RWPE1 (cell line): ENCODE measurements around the gene COX19.
"Not testable (repeated sequence)": the region's sequence is repeated elsewhere in the genome, so short reads cannot be mapped to it uniquely, and the experiment has no call there.

ENCODE experiments used
- CTCF ChIA-PET: fragments of 350-600 bp; sonication (Branson Sonifier 250); formaldehyde crosslinking; extraction: SDS; loops from one replicate; lab custom pipeline; 2021; lab: Yijun Ruan, JAX
- POLR2A ChIA-PET: fragments of 400-600 bp; formaldehyde crosslinking; extraction: SDS; loops from one replicate; lab custom pipeline; 2020; ENCODE audit warnings: antibody characterized with exemption; ENCODE audit not compliant: low non-redundant PET; lab: Yijun Ruan, JAX
- DNase-seq: peaks from one replicate; pipeline ENCODE4 v3.0.0; 2012; ENCODE audit warnings: low spot score
- H3K27ac ChIP-seq: fragments of 450-650 bp; 2 replicates; pipeline ENCODE4 v1.5.1; 2017
- CTCF ChIP-seq: fragments of 450-650 bp; conservative IDR thresholded peaks from 2 replicates; pipeline ENCODE4 v1.5.1; 2017; ENCODE audit warnings: low read depth, mild to moderate bottlenecking

The COX19 gene

GRCh38 chr7:961546-962400, 13.6 kb downstream of the COX19 start:
- no peak for DNase-seq
- H3K27ac ChIP-seq: no peak overlapping the region
- ChIA-PET POLR2A (no interaction called here), CTCF (interaction anchor here (0.6 kb wide), 1 partner anchor 26 kb away, joined by 4 read pairs; no protein-coding TSS in a partner anchor)
- no peak for TF ChIP-seq CTCF

- POLR2A ChIA-PET, H3K27ac ChIP-seq, CTCF ChIA-PET: not testable (repeated sequence)
Measured at GRCh38 chr7:960972-961371, 14.4 kb downstream of the COX19 start.

GRCh38 chr7:960269-960871, 15.0 kb downstream of the COX19 start:
- ChIA-PET CTCF (interaction anchor here (0.6 kb wide), 1 partner anchor 32 kb away, joined by 4 read pairs; no protein-coding TSS in a partner anchor), POLR2A (interaction anchor here (0.7 kb wide), 1 partner anchor 14 kb away, joined by 4 read pairs; no protein-coding TSS in a partner anchor)
- H3K27ac ChIP-seq: no peak overlapping the region
- no peak for DNase-seq
- TF ChIP-seq CTCF: no peak

More at GRCh38 chr7:960972-961371, 14.4 kb downstream of the COX19 start:
- DNase-seq: not testable (repeated sequence)

GRCh38 chr7:959740-960139, 15.6 kb downstream of the COX19 start:
- H3K27ac ChIP-seq, DNase-seq: not testable (repeated sequence)
- ChIA-PET CTCF (interaction anchor here (0.6 kb wide), 2 partner anchors 33 to 680 kb away, joined by 3 to 4 read pairs; no protein-coding TSS in a partner anchor), POLR2A (interaction anchor here (0.7 kb wide), 1 partner anchor 15 kb away, joined by 4 read pairs; no protein-coding TSS in a partner anchor)

- POLR2A ChIA-PET: no interaction called here
- DNase-seq: no peak
- H3K27ac ChIP-seq: no peak overlapping the region
- TF ChIP-seq CTCF: no peak
- CTCF ChIA-PET: interaction anchor here (0.6 kb wide), 2 partner anchors 33 to 681 kb away, joined by 3 to 4 read pairs; no protein-coding TSS in a partner anchor
Measured at GRCh38 chr7:959271-959670, 16.1 kb downstream of the COX19 start.

- ChIA-PET POLR2A (no interaction called here), CTCF (interaction anchor here (1.0 to 1.8 kb wide), 2 partner anchors 48 to 50 kb away, joined by 4 to 6 read pairs; no protein-coding TSS in a partner anchor)
- no peak for TF ChIP-seq CTCF
- DNase-seq: no peak
- H3K27ac ChIP-seq: no peak overlapping the region
Measured at GRCh38 chr7:958221-959200, 16.8 kb downstream of the COX19 start.
